Measurements from ENCODE around the gene DNAJC5. TPM values are rescaled to one million over a fixed set of nuclear protein-coding genes. Genes with fewer than 3 reads are reported as not detected.
"Not testable (repeated sequence)": the region's sequence is repeated elsewhere in the genome, so short reads cannot be mapped to it uniquely, and the experiment has no call there.

The DNAJC5 gene
- total and polyA plus RNA-seq, 8 donors: 23.1 to 60.1 (median 38.1) TPM

- Histone ChIP-seq H3K27me3 (no peaks in the 10 kb centered on the region), H3K4me3 (no peak overlapping the region), H3K36me3 (peaks cover 0 to 3% (median 0%) of the 10 kb centered on the region in 4 donors), H3K27ac (peak overlapping the region; percentile 11 to 58 (median 38)), H3K9me3 (peaks cover 0 to 3% (median 0%) of the 10 kb centered on the region in 4 donors), H3K4me1 (peaks cover 26 to 96% (median 62%) of the 10 kb centered on the region in 4 donors)
- TF ChIP-seq POLR2AphosphoS5 (IDR thresholded peaks at IDR 0.05) (peak in 1 of 3 donors; percentile 41), EP300 (IDR thresholded peaks at IDR 0.05) (no peak)
- WGBS, 5 donors: 26 to 43% (median 34%) methylated on average over 12 of the region's 12 CpGs
- intact Hi-C loops (cut with DNase I; ENCODE audit: low total_unique reads): no loop called here
- peak; percentile 69 to 72 for DNase-seq
Observed at GRCh38 chr20:63911176-63911575, 16.2 kb downstream of the DNAJC5 start.

DNA sequence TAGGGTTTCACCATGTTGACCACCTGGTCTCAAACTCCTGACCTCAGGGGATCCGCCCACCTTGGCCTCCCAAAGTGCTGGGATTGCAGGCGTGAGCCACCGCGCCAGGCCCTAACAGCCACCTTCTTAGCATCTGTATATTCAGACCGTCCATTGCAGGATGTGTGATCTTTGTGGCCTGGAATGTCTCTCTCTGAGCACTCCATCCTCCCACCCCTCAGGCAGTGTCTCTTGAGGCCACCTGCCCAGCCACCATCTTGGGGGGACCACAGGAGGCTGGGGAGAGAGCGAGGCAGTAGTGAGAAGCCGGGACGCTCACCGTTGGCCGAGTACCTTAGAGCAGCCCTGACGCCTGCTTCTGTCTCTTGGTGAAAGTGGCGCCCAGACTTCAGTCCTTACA lies 18.8 kb downstream of the DNAJC5 start:
- H3K4me3 ChIP-seq: no peak overlapping the region
- intact Hi-C loops (cut with DNase I; ENCODE audit: low total_unique reads): no loop called here
- 94 to 99% (median 96%) methylated on average over 12 of the region's 12 CpGs for WGBS, 5 donors
- no peak for TF ChIP-seq EP300 (IDR thresholded peaks at IDR 0.05)
- TF ChIP-seq POLR2AphosphoS5 (IDR thresholded peaks at IDR 0.05): no peak
- TF ChIP-seq CTCF (IDR thresholded peaks at IDR 0.05): no peak
- TF ChIP-seq POLR2A (IDR thresholded peaks at IDR 0.05): no peak
- no peak for DNase-seq
- H3K27me3 ChIP-seq: no peaks in the 10 kb centered on the region
- H3K27ac ChIP-seq: peak overlapping the region in 1 of 5 donors; percentile 65
- peaks cover 0 to 17% (median 16%) of the 10 kb centered on the region in 4 donors for H3K36me3 ChIP-seq
- peaks cover 12 to 75% (median 48%) of the 10 kb centered on the region in 4 donors for H3K4me1 ChIP-seq
- H3K9me3 ChIP-seq: peaks cover 0 to 8% (median 0%) of the 10 kb centered on the region in 4 donors

DNA sequence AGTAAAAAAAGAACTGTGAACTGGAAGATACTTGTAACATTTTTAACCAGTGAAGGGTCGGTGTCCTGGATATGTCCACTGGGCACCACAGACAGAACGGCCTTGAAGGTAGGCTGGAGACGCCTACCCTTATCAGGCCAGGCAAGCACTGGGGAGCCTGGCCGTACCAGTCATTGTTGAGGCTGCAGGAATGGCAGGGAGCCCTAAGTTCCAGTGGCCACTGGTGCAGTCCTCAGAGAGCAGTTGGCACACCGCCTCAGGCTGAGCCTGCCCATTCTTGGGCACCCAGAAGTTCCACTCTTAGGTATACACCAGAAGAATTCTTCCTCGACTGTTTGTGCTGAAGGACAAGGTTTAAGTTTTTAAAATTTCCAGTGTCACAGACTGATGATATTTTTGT lies 20.5 kb downstream of the DNAJC5 start:
- WGBS, 5 donors: 37 to 66% (median 39%) methylated on average over 6 of the region's 6 CpGs
- intact Hi-C loops (cut with DNase I; ENCODE audit: low total_unique reads): no loop called here
- TF ChIP-seq EP300 (IDR thresholded peaks at IDR 0.05) (no peak), POLR2AphosphoS5 (IDR thresholded peaks at IDR 0.05) (peak in 1 of 3 donors; percentile 71), CTCF (IDR thresholded peaks at IDR 0.05) (no peak), POLR2A (IDR thresholded peaks at IDR 0.05) (no peak)

DNA sequence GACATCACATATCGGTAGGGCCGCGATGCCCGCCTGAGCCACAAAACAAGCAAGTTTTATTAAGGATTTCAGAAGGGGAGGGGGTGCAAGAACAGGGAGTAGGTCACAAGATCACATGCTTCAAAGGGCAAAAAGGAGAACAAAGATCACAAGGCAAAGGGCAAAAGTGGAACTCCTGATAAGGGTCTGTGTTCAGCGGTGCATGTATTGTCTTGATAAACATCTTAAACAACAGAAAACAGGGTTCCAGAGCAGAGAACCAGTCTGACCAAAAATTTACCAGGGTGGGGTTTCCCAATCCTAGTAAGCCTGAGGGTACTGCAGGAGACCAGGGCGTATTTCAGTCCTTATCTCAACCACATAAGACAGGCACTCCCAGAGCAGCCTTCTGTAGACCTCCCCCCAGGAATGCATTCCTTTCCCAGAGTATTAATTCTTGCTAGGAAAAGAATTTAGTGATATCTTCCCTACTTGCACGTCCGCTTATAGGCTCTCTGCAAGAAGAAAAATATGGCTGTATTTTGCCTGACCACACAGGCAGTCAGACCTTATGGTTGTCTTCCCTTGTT lies 21.5 kb downstream of the DNAJC5 start:
- DNase-seq; H3K27me3 ChIP-seq; H3K9me3 ChIP-seq; H3K4me3 ChIP-seq; intact Hi-C loops (cut with DNase I; ENCODE audit: low total_unique reads): not testable (repeated sequence)
- Histone ChIP-seq H3K36me3 (peaks cover 15 to 40% (median 33%) of the 10 kb centered on the region in 4 donors), H3K4me1 (peaks cover 5 to 48% (median 27%) of the 10 kb centered on the region in 4 donors), H3K27ac (peak overlapping the region in 3 of 5 donors; percentile 62 to 75 (median 65))
- 83 to 92% (median 89%) methylated on average over 8 of the region's 8 CpGs for WGBS, 5 donors

More for the DNA sequence above, 20.5 kb downstream of the DNAJC5 start:
- Histone ChIP-seq H3K9me3 (peaks cover 0 to 8% (median 0%) of the 10 kb centered on the region in 4 donors), H3K4me3 (no peak overlapping the region), H3K27me3 (no peaks in the 10 kb centered on the region), H3K27ac (peak overlapping the region; percentile 5 to 75 (median 62)), H3K36me3 (peaks cover 10 to 30% (median 27%) of the 10 kb centered on the region in 4 donors), H3K4me1 (peaks cover 12 to 58% (median 33%) of the 10 kb centered on the region in 4 donors)
- peak in 1 of 2 donors; percentile 91 for DNase-seq

DNA sequence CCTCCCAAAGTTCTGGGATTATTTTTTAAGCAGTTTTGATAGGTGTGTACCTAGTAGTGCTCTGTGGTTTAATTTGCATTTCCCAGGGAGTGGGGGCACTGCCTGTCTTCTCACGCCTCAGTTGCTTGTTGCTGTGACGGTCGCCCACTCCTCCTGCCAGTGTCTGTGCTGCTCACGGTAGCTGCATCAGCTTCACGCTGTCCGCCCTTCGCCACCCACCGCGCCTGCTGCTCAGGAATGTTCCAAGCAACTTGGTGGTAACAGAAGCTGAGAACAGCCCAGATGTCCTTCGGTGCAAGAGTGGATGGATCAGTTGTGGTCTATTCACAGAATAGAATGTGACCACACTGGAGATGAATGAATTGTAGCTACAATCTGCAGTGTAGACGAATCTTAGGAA lies 22.9 kb downstream of the DNAJC5 start:
- peaks cover 3 to 35% (median 14%) of the 10 kb centered on the region in 4 donors for H3K4me1 ChIP-seq
- H3K36me3 ChIP-seq: peaks cover 17 to 52% (median 40%) of the 10 kb centered on the region in 4 donors
- peaks cover 0 to 8% (median 0%) of the 10 kb centered on the region in 4 donors for H3K9me3 ChIP-seq
- no peak overlapping the region for H3K4me3 ChIP-seq
- no peak overlapping the region for H3K27ac ChIP-seq
- 87 to 94% (median 93%) methylated on average over 10 to 11 of the region's 11 CpGs for WGBS, 5 donors
- TF ChIP-seq CTCF (IDR thresholded peaks at IDR 0.05) (no peak), POLR2AphosphoS5 (IDR thresholded peaks at IDR 0.05) (no peak), POLR2A (IDR thresholded peaks at IDR 0.05) (no peak), EP300 (IDR thresholded peaks at IDR 0.05) (no peak)
- no peaks in the 10 kb centered on the region for H3K27me3 ChIP-seq
- DNase-seq: no peak
- intact Hi-C loops (cut with DNase I; ENCODE audit: low total_unique reads): no loop called here
